K562 (cell line): ENCODE results near the gene SPDYE16. TPM values are rescaled to one million over a fixed set of nuclear protein-coding genes. Genes with fewer than 3 reads are reported as not detected.
"Not testable (repeated sequence)": the region's sequence is repeated elsewhere in the genome, so short reads cannot be mapped to it uniquely, and the experiment has no call there.

ENCODE experiments used
- ATF1 ChIP-seq, 2 experiments: fragments of 450-650 bp in 1 of 2; IDR thresholded peaks; 2 replicates each; pipeline ENCODE4 v1.6.1; 2016; ENCODE audit warnings: missing compliant biosample characterization in 1 of 2, missing genetic modification characterization in 1 of 2
- GABPB1 ChIP-seq: sonication (generic); formaldehyde crosslinking; IDR thresholded peaks from 2 replicates; pipeline ENCODE4 v1.8.0; 2022; ENCODE audit warnings: mild to moderate bottlenecking, missing genetic modification reagents
- JUN ChIP-seq, 2 experiments: sonication (generic) in 1 of 2; formaldehyde crosslinking in 1 of 2; IDR thresholded peaks; 2 replicates each; pipeline versions ENCODE4 v1.6.1 to v1.8.0; 2012 to 2022; ENCODE audit warnings: borderline replicate concordance in 2 of 2, mild to moderate bottlenecking in 2 of 2, improper control_type of control experiment in 1 of 2, low read depth in 1 of 2, low read length in 1 of 2, missing genetic modification reagents in 1 of 2
- ZNF133 ChIP-seq: fragments of 250-450 bp; sonication (Bioruptor Pico); IDR thresholded peaks from 2 replicates; pipeline ENCODE4 v1.4.0; 2020; ENCODE audit warnings: mild to moderate bottlenecking
- polyA plus RNA-seq, 8 experiments: library from polyadenylated mRNA; depleted of rRNA in 4 of 8; stranded (reverse) in 5 of 8; unstranded in 3 of 8; fragments of >200 nt; fragmentation: Nextera tagmentation in 2 of 8; fragmentation: Illumina TruSeq in 1 of 8; extraction: Ambion mirVana in 2 of 8; extraction: Trizol in 1 of 8; gene quantifications; 2 replicates each; pipeline versions ENCODE4 v1.2.1 to v1.2.3, GENCODE V29; 2011 to 2014; ENCODE audit warnings: inconsistent platforms in 1 of 8, missing spikeins in 1 of 8
- total RNA-seq, 7 experiments: library from RNA; depleted of rRNA in 6 of 7; stranded (reverse); fragments of >200 nt in 6 of 7; fragmentation: Illumina TruSeq in 2 of 7; extraction: Trizol in 2 of 7; gene quantifications; 2 replicates each; pipeline versions ENCODE4 v1.2.1 to v1.2.3, GENCODE V29; 2011 to 2021; ENCODE audit warnings: low replicate concordance in 1 of 7
- TF ChIP-seq, protein P1 (sequence below), 2 experiments: fragments of 450-650 bp in 1 of 2; sonication (generic) in 1 of 2; formaldehyde crosslinking in 1 of 2; IDR thresholded peaks; 2 replicates each; pipeline versions ENCODE4 v1.7.1 to v1.9.0; 2016 to 2022; ENCODE audit warnings: inconsistent platforms in 1 of 2, mild to moderate bottlenecking in 1 of 2, missing genetic modification reagents in 1 of 2
- TF ChIP-seq, protein P2 (sequence below): sonication (generic); formaldehyde crosslinking; IDR thresholded peaks from 2 replicates; pipeline ENCODE4 v1.8.0; 2022; ENCODE audit warnings: mild to moderate bottlenecking, missing genetic modification reagents
- TF ChIP-seq, protein P3 (sequence below): sonication (generic); formaldehyde crosslinking; IDR thresholded peaks from 2 replicates; pipeline ENCODE4 v1.8.0; 2022; ENCODE audit warnings: missing genetic modification reagents, mild to moderate bottlenecking, moderate library complexity, borderline replicate concordance
- TF ChIP-seq, protein P4 (sequence below), 2 experiments: IDR thresholded peaks; 2 replicates each; pipeline ENCODE4 v1.6.1; 2011; ENCODE audit warnings: borderline replicate concordance in 1 of 2, control low read depth in 1 of 2, low read depth in 1 of 2, low read length in 1 of 2, mild to moderate bottlenecking in 1 of 2, mixed read lengths in 1 of 2, moderate library complexity in 1 of 2; ENCODE audit not compliant: insufficient read depth in 1 of 2, insufficient read length in 1 of 2, poor library complexity in 1 of 2, severe bottlenecking in 1 of 2; ENCODE audit errors: extremely low read depth in 1 of 2
- TF ChIP-seq, protein P5 (sequence below), 2 experiments: fragments of 250-450 bp in 1 of 2; fragments of 450-650 bp in 1 of 2; sonication (Bioruptor Pico) in 1 of 2; IDR thresholded peaks; 2 replicates each; pipeline versions ENCODE4 v1.6.1 to v1.8.0; 2016 to 2021; ENCODE audit warnings: mild to moderate bottlenecking in 2 of 2, moderate library complexity in 2 of 2, missing compliant biosample characterization in 1 of 2, missing genetic modification characterization in 1 of 2

SPDYE16 gene
- total and polyA plus RNA-seq, 9 of the 15 experiments (the other 6 are each of a cell fraction or from before 2014, with no cell fraction given), result 0.04 to 0.13 (median 0.06) TPM; not detected in 4

DNA sequence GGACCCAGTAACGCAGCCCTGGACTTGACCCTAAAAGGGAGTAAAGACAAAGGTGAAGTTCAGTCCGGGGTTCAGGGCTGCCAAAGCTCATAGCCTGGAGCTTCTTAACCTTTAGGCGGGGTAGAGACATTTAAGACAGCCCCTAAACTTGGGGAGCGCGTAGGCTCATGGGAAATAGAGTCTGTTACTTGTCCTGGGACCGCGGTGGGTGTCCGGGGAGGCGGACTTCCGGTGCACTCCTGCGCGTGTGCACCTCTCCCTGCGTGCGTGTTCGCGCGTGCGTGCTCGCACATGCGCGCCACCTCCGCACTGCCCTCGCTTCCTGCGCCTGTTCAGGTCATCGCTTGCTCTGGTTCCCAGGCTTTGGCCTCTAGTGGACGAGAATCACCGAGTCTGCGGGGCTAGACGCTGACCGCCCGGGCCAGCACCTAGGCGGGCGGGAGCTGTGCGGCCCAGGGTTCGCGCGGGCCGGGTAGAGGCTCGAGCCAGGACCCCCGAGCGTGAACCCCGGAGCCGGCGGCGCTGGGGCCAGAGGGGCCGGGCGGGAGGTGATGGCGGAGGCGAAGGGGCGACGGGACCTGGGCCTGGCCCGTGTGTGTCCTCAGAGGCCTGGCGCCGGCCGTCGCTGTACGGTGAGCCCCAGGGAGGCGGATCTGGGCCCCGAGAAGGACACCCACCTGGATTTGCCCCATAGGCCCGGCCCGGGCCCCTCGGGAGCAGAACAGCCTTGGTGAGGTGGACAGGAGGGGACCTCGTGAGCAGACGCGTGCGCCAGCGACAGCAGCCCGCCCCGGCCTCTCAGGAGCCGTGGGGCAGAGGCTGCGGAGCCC is 6.1 kb upstream of the SPDYE16 start (continued):
- TF ChIP-seq, protein P1, sequence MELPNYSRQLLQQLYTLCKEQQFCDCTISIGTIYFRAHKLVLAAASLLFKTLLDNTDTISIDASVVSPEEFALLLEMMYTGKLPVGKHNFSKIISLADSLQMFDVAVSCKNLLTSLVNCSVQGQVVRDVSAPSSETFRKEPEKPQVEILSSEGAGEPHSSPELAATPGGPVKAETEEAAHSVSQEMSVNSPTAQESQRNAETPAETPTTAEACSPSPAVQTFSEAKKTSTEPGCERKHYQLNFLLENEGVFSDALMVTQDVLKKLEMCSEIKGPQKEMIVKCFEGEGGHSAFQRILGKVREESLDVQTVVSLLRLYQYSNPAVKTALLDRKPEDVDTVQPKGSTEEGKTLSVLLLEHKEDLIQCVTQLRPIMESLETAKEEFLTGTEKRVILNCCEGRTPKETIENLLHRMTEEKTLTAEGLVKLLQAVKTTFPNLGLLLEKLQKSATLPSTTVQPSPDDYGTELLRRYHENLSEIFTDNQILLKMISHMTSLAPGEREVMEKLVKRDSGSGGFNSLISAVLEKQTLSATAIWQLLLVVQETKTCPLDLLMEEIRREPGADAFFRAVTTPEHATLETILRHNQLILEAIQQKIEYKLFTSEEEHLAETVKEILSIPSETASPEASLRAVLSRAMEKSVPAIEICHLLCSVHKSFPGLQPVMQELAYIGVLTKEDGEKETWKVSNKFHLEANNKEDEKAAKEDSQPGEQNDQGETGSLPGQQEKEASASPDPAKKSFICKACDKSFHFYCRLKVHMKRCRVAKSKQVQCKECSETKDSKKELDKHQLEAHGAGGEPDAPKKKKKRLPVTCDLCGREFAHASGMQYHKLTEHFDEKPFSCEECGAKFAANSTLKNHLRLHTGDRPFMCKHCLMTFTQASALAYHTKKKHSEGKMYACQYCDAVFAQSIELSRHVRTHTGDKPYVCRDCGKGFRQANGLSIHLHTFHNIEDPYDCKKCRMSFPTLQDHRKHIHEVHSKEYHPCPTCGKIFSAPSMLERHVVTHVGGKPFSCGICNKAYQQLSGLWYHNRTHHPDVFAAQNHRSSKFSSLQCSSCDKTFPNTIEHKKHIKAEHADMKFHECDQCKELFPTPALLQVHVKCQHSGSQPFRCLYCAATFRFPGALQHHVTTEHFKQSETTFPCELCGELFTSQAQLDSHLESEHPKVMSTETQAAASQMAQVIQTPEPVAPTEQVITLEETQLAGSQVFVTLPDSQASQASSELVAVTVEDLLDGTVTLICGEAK (IDR thresholded peaks at IDR 0.05), result peak; percentile 87
- TF ChIP-seq, protein P1 (CRISPR knock-in tag; IDR thresholded peaks at IDR 0.05), result not testable (repeated sequence)
- TF ChIP-seq, protein P2, sequence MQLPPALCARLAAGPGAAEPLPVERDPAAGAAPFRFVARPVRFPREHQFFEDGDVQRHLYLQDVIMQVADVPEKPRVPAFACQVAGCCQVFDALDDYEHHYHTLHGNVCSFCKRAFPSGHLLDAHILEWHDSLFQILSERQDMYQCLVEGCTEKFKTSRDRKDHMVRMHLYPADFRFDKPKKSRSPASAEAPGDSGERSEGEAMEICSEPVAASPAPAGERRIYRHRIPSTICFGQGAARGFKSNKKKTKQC (CRISPR knock-in tag), result peak; percentile 62; the same call in 1 of the 2 replicates
- TF ChIP-seq JUN (IDR thresholded peaks at IDR 0.05; ENCODE audit: borderline replicate concordance, low read depth, low read length), result peak; percentile 45; the same call in 1 of the 2 replicates
- TF ChIP-seq JUN (CRISPR knock-in tag; IDR thresholded peaks at IDR 0.05; ENCODE audit: borderline replicate concordance), result peak; percentile 79
- TF ChIP-seq, protein P3, sequence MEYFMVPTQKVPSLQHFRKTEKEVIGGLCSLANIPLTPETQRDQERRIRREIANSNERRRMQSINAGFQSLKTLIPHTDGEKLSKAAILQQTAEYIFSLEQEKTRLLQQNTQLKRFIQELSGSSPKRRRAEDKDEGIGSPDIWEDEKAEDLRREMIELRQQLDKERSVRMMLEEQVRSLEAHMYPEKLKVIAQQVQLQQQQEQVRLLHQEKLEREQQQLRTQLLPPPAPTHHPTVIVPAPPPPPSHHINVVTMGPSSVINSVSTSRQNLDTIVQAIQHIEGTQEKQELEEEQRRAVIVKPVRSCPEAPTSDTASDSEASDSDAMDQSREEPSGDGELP (CRISPR knock-in tag), result peak; percentile 67; the same call in 1 of the 2 replicates
- TF ChIP-seq, protein P4, sequence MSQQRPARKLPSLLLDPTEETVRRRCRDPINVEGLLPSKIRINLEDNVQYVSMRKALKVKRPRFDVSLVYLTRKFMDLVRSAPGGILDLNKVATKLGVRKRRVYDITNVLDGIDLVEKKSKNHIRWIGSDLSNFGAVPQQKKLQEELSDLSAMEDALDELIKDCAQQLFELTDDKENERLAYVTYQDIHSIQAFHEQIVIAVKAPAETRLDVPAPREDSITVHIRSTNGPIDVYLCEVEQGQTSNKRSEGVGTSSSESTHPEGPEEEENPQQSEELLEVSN (IDR thresholded peaks at IDR 0.05; ENCODE audit: borderline replicate concordance in 1 of 2, extremely low read depth in 1 of 2, insufficient read depth in 1 of 2, insufficient read length in 1 of 2, low read depth in 1 of 2, low read length in 1 of 2, poor library complexity in 1 of 2, severe bottlenecking in 1 of 2), result peak; percentile 74 to 78
- peak; percentile 96 for TF ChIP-seq GABPB1 (CRISPR knock-in tag)
- TF ChIP-seq ATF1 (CRISPR knock-in tag; IDR thresholded peaks at IDR 0.05), result not testable (repeated sequence)
- peak; percentile 73 for TF ChIP-seq ATF1 (tag; IDR thresholded peaks at IDR 0.05)
- TF ChIP-seq, protein P5, sequence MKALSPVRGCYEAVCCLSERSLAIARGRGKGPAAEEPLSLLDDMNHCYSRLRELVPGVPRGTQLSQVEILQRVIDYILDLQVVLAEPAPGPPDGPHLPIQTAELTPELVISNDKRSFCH (CRISPR knock-in tag; IDR thresholded peaks at IDR 0.05), result not testable (repeated sequence)
- TF ChIP-seq, protein P5 (tag; IDR thresholded peaks at IDR 0.05), result 0 out of 2 replicates have a peak, but pooled peaks have one; percentile 23
- TF ChIP-seq ZNF133 (CRISPR knock-in tag), result 0 out of 2 replicates have a peak, but pooled peaks have one; percentile 6
